GM19452 (cell line): ENCODE results near the gene MSH5.

Source experiments
- ATAC-seq: cut with Tn5 transposase; IDR thresholded peaks from one replicate; pipeline ENCODE4 v1.9.1; 2021; ENCODE audit not compliant: unreplicated experiment

Gene MSH5

GRCh38 chr6:31752739-31753319 lies 13.0 kb downstream of the MSH5 start:
- ATAC-seq, result no peak

GRCh38 chr6:31758281-31758680 lies 18.5 kb downstream of the MSH5 start:
- no peak for ATAC-seq

- ATAC-seq, result no peak
These were observed 21.0 kb downstream of the MSH5 start for GRCh38 chr6:31760790-31761189.

DNA sequence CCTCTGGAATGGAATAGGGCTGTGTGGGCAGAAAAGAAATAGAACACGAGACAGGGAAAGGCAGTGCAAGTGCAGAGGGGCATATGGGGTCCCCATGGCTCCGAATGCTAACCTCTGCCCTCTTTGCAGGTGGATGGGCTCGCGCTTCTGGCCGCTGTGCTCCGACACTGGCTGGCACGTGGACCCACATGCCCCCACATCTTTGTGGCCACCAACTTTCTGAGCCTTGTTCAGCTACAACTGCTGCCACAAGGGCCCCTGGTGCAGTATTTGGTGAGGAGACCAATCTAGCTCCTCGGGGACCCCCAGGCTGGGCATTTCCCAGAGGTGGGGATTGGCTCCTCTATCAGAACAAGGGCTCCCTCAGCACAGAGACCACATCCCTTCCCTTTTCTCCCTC lies 21.5 kb downstream of the MSH5 start:
- ATAC-seq, result no peak

DNA sequence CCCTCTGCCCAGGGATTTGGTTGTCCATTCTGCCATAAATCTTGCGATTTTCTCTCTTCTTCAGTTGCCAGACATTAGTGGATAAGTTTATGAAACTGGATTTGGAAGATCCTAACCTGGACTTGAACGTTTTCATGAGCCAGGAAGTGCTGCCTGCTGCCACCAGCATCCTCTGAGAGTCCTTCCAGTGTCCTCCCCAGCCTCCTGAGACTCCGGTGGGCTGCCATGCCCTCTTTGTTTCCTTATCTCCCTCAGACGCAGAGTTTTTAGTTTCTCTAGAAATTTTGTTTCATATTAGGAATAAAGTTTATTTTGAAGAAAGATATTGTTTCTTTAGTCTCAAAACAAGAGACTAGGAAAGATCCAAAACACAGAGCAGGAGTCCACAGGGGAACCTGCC lies 22.6 kb downstream of the MSH5 start, which contains the start of gene SAPCD1:
Gene SAPCD1, plus strand, starts transcription at position 301 of the 400 bp plus-strand sequence. CDS start 399 bp downstream, outside the sequence.
- no peak for ATAC-seq

GRCh38 chr6:31762878-31763618 lies 23.2 kb downstream of the MSH5 start:
- ATAC-seq, result no peak

DNA sequence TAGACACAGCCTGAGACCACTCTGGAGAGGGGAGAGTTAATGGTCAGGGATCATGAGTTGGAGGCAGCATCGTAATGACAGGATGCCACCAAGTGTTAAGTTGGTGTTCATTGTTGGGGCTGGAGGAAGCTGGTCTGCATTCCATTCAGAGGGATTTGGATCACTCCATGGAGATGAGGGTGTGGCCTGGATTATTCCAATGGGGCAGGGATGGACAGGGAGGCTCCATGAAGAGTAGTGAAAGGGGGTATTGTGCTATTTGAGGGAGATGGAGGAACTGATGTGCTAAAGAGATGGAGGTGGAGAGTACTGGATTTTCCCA lies 23.8 kb downstream of the MSH5 start:
- no peak for ATAC-seq

DNA sequence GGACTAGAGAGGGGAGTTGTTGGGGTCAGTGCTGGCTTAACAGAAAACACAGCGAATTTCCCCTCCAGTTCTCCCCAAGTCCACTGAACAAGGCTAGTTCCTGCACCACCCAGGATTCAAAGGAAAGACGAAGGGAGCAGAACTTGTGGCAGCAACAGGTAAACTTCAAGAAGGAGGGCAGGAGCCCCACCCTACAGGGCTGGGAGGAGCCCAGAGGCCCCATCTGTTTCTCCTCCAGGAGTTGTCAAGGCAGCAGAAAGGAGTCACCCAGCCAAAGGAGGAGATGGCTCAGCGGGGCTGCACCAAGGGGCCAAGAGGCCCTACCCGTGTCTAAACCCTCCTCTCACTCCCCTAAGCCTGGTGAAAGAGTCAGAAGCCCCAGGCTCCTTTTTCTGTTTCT lies 24.4 kb downstream of the MSH5 start:
- no peak for ATAC-seq

- ATAC-seq, result no peak
These were observed 25.7 kb downstream of the MSH5 start for GRCh38 chr6:31765559-31765909.

DNA sequence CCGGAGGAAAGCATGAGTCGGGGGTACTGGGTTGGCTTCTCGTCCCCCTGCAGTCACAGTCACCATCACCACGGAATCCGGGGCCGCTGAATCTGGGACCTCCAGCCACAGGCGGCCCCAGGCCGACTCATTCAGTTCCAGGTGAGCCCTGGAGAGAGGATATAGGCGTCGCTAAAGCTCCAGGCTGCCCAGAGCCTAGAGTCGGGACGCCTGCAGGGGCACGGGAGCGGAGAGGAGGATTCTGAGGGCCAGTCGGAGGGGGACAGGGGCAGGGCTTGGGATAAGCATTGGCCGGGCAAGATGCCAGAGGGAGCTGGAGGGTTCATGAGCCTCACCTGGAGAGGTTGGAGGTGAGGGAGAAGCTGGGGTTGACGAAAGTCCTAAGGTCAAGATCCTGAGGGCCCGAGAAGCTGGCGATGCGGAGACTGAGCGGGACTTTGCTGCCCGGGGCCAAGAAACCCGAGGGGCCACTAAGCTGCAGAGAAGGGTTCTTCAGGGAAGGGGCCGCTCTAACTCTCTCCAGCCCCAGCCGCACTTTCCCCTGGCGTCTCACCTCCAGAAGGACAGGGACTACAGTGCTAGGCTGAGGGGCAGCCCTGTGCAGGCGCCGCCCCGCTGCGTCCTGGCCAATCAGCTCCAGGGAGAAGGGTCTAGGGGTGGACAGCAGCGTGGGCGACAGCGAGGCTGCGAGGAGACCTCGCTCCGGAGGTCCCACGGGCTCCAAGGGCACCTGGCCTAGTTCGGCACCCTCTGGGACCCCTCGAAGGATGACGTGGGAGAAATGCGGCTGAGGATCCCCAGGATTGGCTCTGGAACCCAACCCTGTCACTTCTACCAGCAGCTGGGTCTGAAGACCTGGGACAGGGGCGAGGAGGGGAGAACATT lies 26.3 kb downstream of the MSH5 start:
- ATAC-seq, result no peak

GRCh38 chr6:31767096-31767645 lies 27.4 kb downstream of the MSH5 start:
- no peak for ATAC-seq

GRCh38 chr6:31768363-31769257 lies 28.8 kb downstream of the MSH5 start:
- ATAC-seq, result no peak

DNA sequence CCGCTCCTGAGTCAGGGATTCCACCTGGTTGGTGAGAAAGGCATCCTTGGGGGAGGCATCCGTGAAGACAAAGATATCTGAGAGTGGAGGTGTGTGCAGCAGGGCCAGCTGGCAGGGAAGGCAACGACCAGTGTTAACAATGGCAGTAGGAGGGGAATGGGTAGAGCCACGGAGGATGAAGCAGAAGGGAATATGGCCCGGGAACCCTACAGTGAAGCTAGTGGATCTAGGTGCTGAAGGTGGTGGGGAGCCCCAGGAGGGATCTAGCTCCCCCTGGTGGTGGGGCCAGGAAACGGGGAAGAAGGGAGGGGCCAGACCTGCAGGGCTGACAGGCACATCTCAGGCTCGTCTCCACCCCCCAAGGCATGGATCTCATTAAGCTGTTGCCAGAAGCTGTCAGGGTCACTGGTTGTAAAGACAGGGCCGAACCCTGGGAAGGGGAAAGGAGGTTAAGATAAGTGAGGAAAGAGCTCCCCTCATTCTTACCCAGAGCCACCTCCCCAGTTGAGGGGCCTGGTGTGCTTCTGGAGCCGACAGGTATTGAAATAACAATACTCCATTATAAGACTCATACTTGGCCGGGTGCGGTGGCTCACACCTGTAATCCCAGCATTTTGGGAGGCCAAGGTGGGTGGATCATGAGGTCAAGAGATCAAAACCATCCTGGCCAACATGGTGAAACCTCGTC lies 30.0 kb downstream of the MSH5 start:
- ATAC-seq, result no peak

GRCh38 chr6:31770860-31771259 lies 31.1 kb downstream of the MSH5 start:
- no peak for ATAC-seq

DNA sequence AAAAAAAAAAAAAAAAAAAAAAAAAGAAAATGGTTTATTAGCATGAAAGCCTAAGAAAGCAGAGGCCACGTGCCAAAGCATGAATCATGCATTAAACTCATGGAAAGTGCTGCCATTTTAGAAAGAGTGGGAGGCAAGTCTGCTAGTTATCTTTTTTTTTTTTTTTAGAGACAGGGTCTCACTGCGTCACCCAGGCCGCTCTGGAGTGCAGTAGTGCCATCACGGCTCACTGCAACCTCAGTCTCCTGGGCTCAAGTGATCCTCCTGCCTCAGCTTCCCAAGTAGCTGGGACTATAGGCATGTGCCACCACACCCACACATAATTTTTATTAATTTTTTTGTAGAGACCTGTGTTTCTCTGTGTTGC lies 32.2 kb downstream of the MSH5 start:
- no peak for ATAC-seq

- no peak for ATAC-seq
These were observed 35.4 kb downstream of the MSH5 start for GRCh38 chr6:31775184-31775583.

DNA sequence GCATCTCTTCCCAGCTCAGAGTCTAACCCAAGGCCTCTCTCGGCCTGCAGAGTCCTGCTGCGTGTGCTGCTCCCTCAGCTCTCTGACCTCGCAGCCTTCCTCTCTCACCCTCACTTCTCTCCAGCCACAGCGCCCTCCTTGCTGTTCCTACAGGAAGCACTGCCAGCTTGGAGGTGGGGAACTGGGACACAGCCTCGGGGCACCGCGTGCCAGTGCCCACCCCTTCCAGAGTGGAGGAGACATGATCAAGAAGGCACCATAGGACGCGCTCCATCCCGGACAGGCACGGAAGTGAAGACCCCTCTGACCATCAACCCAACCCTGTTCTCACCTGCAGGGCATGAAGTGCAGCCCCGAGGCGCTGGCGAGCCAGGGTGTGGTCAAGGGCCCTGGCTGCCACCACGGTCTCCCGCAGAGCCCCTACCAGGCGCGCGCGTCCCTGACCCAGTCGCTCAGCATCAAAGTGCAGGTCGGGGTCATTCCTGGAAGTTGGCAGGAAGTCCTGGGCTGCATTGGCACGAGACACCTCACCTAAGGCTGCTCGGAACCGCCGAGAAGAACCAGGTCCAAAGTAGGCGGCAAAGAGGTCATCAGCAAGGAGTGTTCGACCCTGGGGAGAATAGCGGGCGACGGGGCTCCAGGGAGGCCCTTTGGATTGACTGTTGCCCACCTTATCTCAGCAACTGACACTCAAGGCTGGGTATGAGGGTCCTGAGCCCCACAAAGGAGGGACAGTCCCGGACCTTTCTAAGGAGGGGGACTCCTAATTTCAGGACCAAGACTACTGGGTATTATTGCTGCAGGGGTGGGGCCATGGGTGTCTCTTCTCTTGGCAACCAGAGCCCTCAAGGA lies 36.1 kb downstream of the MSH5 start:
- no peak for ATAC-seq

DNA sequence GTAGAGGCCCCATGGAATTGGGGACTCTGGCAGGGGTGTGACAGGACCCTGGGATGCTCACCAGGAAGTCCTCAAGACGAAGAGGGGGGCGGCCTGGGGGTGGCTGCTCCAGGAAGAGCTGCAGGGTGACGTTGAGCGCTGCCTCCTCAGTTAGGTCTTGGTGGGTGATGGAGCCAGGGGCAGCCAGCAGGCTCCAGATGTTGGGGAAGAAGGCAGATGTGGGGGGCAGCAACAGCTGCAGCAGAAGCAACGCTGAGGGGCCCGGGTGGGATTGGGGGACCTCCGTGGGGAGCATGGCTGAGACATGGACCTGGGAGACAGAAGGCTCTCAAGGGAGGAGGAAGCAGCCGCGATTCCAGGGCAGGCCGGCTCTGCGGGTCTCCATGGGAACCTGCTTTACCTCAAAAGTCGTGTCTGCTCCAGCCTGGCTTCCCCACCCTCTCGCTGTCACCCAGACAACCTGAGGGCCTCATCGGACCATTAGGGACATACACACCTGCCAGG lies 36.7 kb downstream of the MSH5 start:
- peak; percentile 21 for ATAC-seq
